Measurements from ENCODE around the gene ZNF791.

DNA sequence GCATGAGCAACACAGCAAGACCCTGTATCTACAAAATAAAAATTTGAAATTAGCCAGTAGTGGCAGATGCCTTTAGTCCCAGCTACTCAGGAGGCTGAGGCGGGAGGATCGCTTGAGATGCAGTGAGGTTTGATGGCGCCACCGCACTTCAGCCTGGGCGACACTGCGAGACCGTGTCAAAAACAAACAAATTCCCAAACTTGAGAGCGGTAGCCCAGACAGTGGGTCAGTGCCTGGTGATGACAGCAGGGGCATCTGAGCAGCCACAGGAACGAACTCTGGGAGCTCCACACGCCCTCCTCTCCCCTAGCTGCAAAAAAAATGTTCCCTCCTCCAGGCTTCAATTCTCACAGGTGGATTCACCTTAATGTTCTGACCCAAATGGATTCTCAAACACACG, 14.2 kb upstream of the ZNF791 start:
- TF ChIP-seq, protein P1, sequence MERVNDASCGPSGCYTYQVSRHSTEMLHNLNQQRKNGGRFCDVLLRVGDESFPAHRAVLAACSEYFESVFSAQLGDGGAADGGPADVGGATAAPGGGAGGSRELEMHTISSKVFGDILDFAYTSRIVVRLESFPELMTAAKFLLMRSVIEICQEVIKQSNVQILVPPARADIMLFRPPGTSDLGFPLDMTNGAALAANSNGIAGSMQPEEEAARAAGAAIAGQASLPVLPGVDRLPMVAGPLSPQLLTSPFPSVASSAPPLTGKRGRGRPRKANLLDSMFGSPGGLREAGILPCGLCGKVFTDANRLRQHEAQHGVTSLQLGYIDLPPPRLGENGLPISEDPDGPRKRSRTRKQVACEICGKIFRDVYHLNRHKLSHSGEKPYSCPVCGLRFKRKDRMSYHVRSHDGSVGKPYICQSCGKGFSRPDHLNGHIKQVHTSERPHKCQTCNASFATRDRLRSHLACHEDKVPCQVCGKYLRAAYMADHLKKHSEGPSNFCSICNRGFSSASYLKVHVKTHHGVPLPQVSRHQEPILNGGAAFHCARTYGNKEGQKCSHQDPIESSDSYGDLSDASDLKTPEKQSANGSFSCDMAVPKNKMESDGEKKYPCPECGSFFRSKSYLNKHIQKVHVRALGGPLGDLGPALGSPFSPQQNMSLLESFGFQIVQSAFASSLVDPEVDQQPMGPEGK (CRISPR knock-in tag; IDR thresholded peaks at IDR 0.05) = no peak
- TF ChIP-seq YY1 (IDR thresholded peaks at IDR 0.05; ENCODE audit: insufficient read depth, insufficient replicate concordance, low read depth, low read length) = no peak
- TF ChIP-seq, protein P2, sequence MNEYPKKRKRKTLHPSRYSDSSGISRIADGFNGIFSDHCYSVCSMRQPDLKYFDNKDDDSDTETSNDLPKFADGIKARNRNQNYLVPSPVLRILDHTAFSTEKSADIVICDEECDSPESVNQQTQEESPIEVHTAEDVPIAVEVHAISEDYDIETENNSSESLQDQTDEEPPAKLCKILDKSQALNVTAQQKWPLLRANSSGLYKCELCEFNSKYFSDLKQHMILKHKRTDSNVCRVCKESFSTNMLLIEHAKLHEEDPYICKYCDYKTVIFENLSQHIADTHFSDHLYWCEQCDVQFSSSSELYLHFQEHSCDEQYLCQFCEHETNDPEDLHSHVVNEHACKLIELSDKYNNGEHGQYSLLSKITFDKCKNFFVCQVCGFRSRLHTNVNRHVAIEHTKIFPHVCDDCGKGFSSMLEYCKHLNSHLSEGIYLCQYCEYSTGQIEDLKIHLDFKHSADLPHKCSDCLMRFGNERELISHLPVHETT (CRISPR knock-in tag; conservative IDR thresholded peaks at IDR 0.05) = no peak
- no peak for TF ChIP-seq ZMYM2 (CRISPR knock-in tag; IDR thresholded peaks at IDR 0.05)
- no peak for TF ChIP-seq ZNF589 (CRISPR knock-in tag; conservative IDR thresholded peaks at IDR 0.05)
- no peak for TF ChIP-seq KLF13 (CRISPR knock-in tag; IDR thresholded peaks at IDR 0.05)
